ENCODE data around the gene PIK3C3.

PIK3C3 gene

DNA sequence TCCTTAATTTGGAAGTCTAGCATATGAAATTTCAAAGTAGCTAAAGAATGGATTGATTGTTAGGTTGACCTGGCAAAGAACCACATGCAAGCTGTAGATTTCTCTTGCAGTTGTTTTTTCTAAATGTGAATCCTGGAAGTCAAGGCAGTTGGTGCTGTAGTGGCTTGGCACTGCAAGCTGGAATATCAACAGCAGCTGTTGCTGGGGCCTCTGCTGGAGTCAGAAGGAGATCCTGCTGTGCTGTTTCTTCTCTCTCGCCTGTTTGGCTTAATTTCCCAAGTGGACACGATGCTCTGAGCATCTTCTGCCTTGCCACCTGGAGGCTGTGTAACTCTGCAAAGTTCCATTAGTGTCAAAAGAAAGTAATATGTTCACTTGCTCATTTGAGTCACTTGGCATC lies 12.6 kb downstream of the PIK3C3 start:
- no peak overlapping the region for H3K27ac ChIP-seq (ENCODE audit: low read length)
- no peak overlapping the region for H3K4me3 ChIP-seq (ENCODE audit: low read length)
- H3K9me3 ChIP-seq (ENCODE audit: insufficient read depth, low read depth, low read length): no peaks in the 10 kb centered on the region
- peaks cover 66% of the 10 kb centered on the region for H3K36me3 ChIP-seq (ENCODE audit: insufficient read depth, low read depth, low read length)
- H3K9ac ChIP-seq (ENCODE audit: low read depth, low read length): no peak overlapping the region
- no peaks in the 10 kb centered on the region for H3K4me1 ChIP-seq (ENCODE audit: insufficient read depth, low read length)
- H3K27me3 ChIP-seq (ENCODE audit: insufficient read depth, low read length): no peaks in the 10 kb centered on the region

DNA sequence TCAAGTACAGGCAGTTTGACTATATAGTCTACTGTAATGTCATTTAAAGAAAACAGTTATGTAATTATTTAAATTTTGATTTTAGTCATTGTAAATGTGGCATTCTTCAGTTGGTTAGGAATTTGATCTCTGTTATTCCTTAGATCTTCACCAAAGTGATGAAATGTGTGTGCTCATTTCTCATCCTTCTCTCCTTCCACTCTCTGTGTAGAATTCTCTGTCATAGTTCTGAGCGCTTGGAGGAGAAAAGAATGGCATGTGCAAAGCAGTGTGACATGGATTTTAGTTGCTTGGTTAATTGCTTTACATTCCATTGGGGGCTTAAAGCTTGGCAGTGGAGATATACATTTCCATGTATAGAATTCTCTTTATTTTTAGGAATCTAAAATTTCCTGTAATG lies 14.8 kb downstream of the PIK3C3 start:
- no peak overlapping the region for H3K27ac ChIP-seq (ENCODE audit: low read length)
- no peaks in the 10 kb centered on the region for H3K27me3 ChIP-seq (ENCODE audit: insufficient read depth, low read length)
- no peak overlapping the region for H3K4me3 ChIP-seq (ENCODE audit: low read length)
- no peaks in the 10 kb centered on the region for H3K4me1 ChIP-seq (ENCODE audit: insufficient read depth, low read length)
- no peaks in the 10 kb centered on the region for H3K9me3 ChIP-seq (ENCODE audit: insufficient read depth, low read depth, low read length)
- H3K9ac ChIP-seq (ENCODE audit: low read depth, low read length): no peak overlapping the region
- peaks cover 57% of the 10 kb centered on the region for H3K36me3 ChIP-seq (ENCODE audit: insufficient read depth, low read depth, low read length)

DNA sequence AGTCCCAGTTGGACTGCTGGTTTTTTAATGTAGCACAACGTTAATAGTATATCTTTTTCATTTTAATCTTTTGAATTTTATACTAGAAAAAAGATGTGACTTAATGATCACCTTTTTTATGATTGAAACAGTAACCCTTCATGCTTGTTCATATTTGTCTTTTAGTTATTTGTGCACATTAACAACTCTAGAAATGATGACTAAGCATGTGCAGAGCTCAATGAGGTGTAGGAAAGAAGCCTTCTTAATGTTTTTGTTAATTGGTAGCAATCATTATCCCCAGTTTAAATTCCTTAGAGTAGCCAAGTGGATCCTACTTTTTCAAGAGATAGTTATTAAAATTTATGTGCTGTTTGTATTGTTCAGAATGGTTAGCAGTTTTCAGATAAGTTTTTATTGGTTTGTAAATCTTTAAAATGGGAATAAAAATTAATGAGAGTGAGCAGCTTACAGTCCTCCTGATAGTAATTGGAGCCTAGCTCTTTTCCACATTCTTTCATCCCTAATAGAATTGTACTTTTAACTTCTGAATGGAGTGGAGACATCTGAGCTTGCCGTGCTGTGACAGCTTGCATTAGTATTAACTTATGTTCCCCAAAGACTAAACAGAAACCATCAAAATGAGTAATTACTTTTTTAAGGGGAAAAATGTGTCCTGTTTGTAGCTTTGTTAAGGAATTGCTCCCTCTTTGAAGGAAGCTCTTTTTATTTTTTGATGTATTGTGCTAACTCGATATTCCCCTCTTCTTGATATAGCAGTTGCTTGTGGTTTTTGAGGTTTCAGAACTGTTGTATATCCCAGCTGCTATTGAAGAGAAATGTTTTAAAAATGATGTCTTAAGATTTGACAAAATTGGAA lies 17.3 kb downstream of the PIK3C3 start:
- Histone ChIP-seq H3K36me3 (ENCODE audit: insufficient read depth, low read depth, low read length) (peaks cover 39% of the 10 kb centered on the region), H3K9ac (ENCODE audit: low read depth, low read length) (no peak overlapping the region), H3K4me1 (ENCODE audit: insufficient read depth, low read length) (no peaks in the 10 kb centered on the region), H3K27ac (ENCODE audit: low read length) (no peak overlapping the region), H3K27me3 (ENCODE audit: insufficient read depth, low read length) (no peaks in the 10 kb centered on the region), H3K4me3 (ENCODE audit: low read length) (no peak overlapping the region), H3K9me3 (ENCODE audit: insufficient read depth, low read depth, low read length) (no peaks in the 10 kb centered on the region)

DNA sequence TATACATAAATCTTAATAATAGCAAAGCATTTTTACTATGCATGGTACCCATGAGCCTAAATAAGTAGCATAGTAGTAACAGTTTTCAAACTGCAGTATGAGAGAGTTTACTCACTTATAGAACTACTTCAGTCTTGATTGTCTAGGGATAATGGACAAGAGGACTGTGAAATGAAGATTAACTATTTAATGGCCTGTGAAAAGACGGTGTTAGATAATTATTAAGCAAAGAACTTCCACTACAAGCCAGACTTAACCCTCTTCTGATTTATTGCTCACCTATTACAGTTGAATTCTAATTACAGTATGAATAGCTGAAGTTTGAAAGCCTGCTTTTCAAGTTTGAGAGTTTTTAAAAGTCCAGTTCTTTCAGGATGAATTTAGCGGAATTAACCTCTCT lies 18.9 kb downstream of the PIK3C3 start:
- H3K36me3 ChIP-seq (ENCODE audit: insufficient read depth, low read depth, low read length): peaks cover 31% of the 10 kb centered on the region
- no peak overlapping the region for H3K9ac ChIP-seq (ENCODE audit: low read depth, low read length)
- no peaks in the 10 kb centered on the region for H3K9me3 ChIP-seq (ENCODE audit: insufficient read depth, low read depth, low read length)
- H3K27me3 ChIP-seq (ENCODE audit: insufficient read depth, low read length): no peaks in the 10 kb centered on the region
- H3K4me1 ChIP-seq (ENCODE audit: insufficient read depth, low read length): no peaks in the 10 kb centered on the region
- no peak overlapping the region for H3K4me3 ChIP-seq (ENCODE audit: low read length)
- H3K27ac ChIP-seq (ENCODE audit: low read length): no peak overlapping the region

DNA sequence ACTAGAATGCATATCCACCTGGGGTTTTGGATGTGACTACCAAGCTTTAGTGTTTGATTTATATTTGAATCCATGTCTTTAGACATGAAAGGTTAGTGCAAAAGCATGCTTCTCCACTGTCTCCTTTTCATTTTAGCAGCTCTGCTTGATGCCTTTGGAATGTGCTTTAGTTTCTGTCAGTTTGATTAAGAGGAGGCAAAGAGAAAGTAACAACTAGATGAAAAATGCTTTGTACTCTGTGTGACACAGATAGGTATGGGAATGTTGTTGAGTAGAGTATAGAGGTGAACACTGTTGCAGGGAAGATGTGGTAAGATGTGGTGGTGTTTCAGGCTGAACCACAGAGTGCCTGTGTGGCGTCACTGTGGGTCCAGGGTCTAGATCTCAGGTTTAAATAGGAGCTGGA lies 19.8 kb downstream of the PIK3C3 start:
- Histone ChIP-seq H3K4me1 (ENCODE audit: insufficient read depth, low read length) (no peaks in the 10 kb centered on the region), H3K36me3 (ENCODE audit: insufficient read depth, low read depth, low read length) (peaks cover 29% of the 10 kb centered on the region), H3K9ac (ENCODE audit: low read depth, low read length) (no peak overlapping the region), H3K4me3 (ENCODE audit: low read length) (no peak overlapping the region), H3K27ac (ENCODE audit: low read length) (no peak overlapping the region), H3K27me3 (ENCODE audit: insufficient read depth, low read length) (no peaks in the 10 kb centered on the region), H3K9me3 (ENCODE audit: insufficient read depth, low read depth, low read length) (no peaks in the 10 kb centered on the region)

DNA sequence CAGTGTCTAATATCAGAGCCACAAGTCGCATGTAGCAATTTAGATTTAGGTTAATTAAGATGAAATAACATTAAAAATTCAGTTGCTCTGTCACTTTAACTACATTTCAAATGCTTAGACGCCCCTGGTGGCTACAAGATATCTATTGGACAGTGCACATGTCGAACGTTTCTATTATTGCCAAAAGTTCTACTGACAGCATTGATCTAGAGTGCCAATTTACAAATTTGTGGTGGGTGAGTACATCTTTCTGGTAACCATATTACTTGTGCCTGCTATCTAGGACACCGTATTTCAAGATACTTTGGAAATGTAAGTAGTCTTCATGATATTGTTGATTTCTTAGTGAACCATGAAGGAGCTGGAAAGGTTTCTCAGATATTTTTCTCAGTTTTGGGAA lies 20.2 kb downstream of the PIK3C3 start:
- Histone ChIP-seq H3K27ac (ENCODE audit: low read length) (no peak overlapping the region), H3K36me3 (ENCODE audit: insufficient read depth, low read depth, low read length) (peaks cover 25% of the 10 kb centered on the region), H3K9ac (ENCODE audit: low read depth, low read length) (no peak overlapping the region)

DNA sequence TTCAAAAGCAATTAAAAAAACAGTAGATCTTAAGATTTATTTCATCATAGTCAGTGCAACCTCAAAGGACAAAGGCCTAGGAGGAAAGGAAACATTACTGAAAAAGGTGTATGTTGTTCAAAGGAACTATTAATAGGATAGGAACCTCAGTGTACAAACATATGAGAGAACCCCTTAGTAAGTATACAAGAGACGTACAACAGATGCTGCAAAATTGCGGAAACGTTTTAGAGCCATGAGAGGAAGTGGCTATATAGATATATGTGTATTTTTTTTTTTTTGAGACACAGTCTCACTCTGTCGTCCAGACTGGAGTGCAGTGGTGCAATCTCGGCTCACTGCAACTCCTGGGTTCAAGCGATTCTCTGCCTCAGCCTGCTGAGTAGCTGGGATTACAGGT lies 22.2 kb downstream of the PIK3C3 start:
- Histone ChIP-seq H3K9me3 (ENCODE audit: insufficient read depth, low read depth, low read length) (no peaks in the 10 kb centered on the region), H3K36me3 (ENCODE audit: insufficient read depth, low read depth, low read length) (peaks cover 7% of the 10 kb centered on the region), H3K9ac (ENCODE audit: low read depth, low read length) (no peak overlapping the region), H3K4me3 (ENCODE audit: low read length) (no peak overlapping the region), H3K27me3 (ENCODE audit: insufficient read depth, low read length) (no peaks in the 10 kb centered on the region), H3K4me1 (ENCODE audit: insufficient read depth, low read length) (no peaks in the 10 kb centered on the region), H3K27ac (ENCODE audit: low read length) (no peak overlapping the region)

More for the DNA sequence above, 20.2 kb downstream of the PIK3C3 start:
- no peaks in the 10 kb centered on the region for H3K9me3 ChIP-seq (ENCODE audit: insufficient read depth, low read depth, low read length)
- no peaks in the 10 kb centered on the region for H3K27me3 ChIP-seq (ENCODE audit: insufficient read depth, low read length)
- no peaks in the 10 kb centered on the region for H3K4me1 ChIP-seq (ENCODE audit: insufficient read depth, low read length)
- H3K4me3 ChIP-seq (ENCODE audit: low read length): no peak overlapping the region

DNA sequence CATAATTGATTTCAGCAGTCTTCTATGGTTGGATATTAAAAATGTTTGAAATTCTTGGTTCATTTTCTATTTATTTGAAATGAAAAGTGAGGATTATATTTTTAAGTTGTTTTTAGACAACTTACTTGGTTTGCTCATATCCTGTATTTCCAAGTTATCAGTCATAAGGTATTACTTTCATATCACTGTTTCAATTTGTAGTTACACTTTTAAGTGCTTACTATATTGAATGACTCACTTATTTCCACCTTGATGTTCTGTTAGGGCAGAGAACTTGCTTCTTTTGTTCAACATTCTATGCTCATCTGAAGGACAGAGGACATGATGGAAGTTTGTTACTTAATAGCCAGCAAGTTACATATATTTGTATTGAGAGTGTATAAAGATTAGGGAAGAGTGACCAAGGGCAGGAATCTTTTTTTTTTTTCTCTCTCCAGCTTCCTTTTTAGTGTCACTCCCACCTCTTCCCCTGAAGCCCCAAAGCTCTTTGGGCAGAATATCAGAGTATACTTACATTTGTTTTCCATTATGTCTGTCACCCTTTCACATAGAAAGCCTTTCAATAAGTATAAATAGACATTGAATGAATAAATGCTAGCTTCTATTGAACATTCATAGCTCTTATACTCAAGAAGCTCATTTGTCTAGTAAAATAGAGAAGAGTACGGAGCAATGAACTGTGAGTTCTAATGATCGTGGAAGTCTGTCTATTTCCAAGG lies 28.1 kb downstream of the PIK3C3 start:
- Histone ChIP-seq H3K9me3 (ENCODE audit: insufficient read depth, low read depth, low read length) (no peaks in the 10 kb centered on the region), H3K4me3 (ENCODE audit: low read length) (no peak overlapping the region), H3K4me1 (ENCODE audit: insufficient read depth, low read length) (no peaks in the 10 kb centered on the region), H3K27me3 (ENCODE audit: insufficient read depth, low read length) (no peaks in the 10 kb centered on the region), H3K9ac (ENCODE audit: low read depth, low read length) (no peak overlapping the region), H3K27ac (ENCODE audit: low read length) (no peak overlapping the region), H3K36me3 (ENCODE audit: insufficient read depth, low read depth, low read length) (peaks cover 11% of the 10 kb centered on the region)

DNA sequence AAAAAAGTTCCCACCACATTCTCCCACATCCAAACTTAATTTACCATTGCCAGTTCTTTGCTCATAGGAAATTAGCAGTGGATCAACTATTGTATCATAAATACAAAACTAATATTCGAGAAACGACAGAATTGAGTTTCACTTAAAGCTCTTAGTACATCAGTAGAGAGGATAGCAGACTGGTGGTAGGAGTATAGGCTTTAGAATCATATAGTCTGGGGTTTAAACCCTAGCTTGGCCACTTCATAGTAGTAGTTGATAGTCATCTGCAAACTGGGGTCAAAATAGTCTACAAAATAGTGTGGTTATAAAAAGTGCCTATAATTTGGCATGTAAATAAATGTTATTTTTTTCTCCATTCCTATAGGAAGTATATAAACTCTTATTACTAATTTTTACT lies 30.9 kb downstream of the PIK3C3 start:
- no peak overlapping the region for H3K27ac ChIP-seq (ENCODE audit: low read length)
- H3K9ac ChIP-seq (ENCODE audit: low read depth, low read length): no peak overlapping the region
- H3K9me3 ChIP-seq (ENCODE audit: insufficient read depth, low read depth, low read length): no peaks in the 10 kb centered on the region
- no peaks in the 10 kb centered on the region for H3K4me1 ChIP-seq (ENCODE audit: insufficient read depth, low read length)
- no peak overlapping the region for H3K4me3 ChIP-seq (ENCODE audit: low read length)
- no peaks in the 10 kb centered on the region for H3K27me3 ChIP-seq (ENCODE audit: insufficient read depth, low read length)
- H3K36me3 ChIP-seq (ENCODE audit: insufficient read depth, low read depth, low read length): peaks cover 22% of the 10 kb centered on the region

DNA sequence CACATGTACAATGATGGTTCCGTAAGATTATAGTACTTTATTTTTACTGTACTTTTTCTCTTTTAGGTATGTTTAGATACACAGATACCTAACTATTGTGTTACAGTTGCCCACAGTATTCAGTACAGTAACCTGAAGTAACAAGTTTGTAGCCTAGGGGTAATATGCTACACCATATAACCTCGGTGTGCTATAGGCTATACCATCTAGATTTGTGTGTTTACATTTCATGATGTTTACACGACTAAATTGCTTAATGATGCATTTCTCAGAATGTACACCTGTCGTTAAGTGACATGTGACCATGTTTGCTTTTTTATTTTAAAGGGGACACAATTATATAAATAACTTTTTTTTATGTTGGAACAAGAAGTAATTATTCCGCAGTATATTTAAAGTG lies 34.5 kb downstream of the PIK3C3 start:
- Histone ChIP-seq H3K27ac (ENCODE audit: low read length) (no peak overlapping the region), H3K4me1 (ENCODE audit: insufficient read depth, low read length) (no peaks in the 10 kb centered on the region), H3K27me3 (ENCODE audit: insufficient read depth, low read length) (no peaks in the 10 kb centered on the region), H3K9me3 (ENCODE audit: insufficient read depth, low read depth, low read length) (no peaks in the 10 kb centered on the region), H3K4me3 (ENCODE audit: low read length) (no peak overlapping the region), H3K9ac (ENCODE audit: low read depth, low read length) (no peak overlapping the region), H3K36me3 (ENCODE audit: insufficient read depth, low read depth, low read length) (peaks cover 34% of the 10 kb centered on the region)

DNA sequence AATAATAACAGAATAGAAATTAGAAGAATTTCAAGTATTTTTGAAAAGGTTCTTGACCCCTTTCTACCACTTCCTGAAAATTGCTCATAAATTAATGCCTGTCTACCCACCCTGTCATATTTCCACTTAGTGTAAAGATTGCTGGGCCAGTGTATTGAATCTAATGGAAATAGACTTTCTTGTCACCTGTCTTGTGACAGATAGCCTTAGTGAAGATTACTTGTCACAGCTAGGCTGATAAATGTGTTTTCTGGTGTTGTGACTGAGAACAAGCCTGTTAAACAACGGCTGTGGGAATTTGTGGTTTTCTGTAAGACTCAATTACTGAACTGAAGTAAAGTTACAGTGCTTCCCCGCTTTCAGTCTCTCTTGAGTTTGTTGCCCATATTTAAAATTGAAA lies 37.0 kb downstream of the PIK3C3 start:
- Histone ChIP-seq H3K4me3 (ENCODE audit: low read length) (no peak overlapping the region), H3K36me3 (ENCODE audit: insufficient read depth, low read depth, low read length) (peaks cover 41% of the 10 kb centered on the region), H3K27me3 (ENCODE audit: insufficient read depth, low read length) (no peaks in the 10 kb centered on the region), H3K9ac (ENCODE audit: low read depth, low read length) (no peak overlapping the region), H3K4me1 (ENCODE audit: insufficient read depth, low read length) (no peaks in the 10 kb centered on the region), H3K9me3 (ENCODE audit: insufficient read depth, low read depth, low read length) (no peaks in the 10 kb centered on the region), H3K27ac (ENCODE audit: low read length) (no peak overlapping the region)

DNA sequence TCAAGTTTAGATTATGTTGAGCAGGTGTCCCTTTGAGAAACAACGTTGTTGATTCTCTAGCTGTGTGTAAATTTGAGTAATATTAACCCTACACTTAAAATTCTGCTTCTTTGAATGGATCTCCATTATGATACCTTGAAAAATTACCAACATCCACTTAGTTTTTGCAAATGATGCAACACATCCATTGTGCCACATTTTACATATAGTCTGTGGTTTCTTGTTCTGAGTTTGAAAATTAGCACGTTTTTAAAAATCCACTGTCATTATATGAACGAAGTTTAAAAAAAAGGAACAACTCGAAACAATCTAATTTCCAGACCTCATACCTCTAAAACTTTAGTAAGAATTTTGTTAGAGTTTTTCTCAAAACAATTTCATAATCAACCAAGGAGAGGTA lies 37.7 kb downstream of the PIK3C3 start:
- H3K4me1 ChIP-seq (ENCODE audit: insufficient read depth, low read length): no peaks in the 10 kb centered on the region
- H3K9me3 ChIP-seq (ENCODE audit: insufficient read depth, low read depth, low read length): no peaks in the 10 kb centered on the region
- H3K27me3 ChIP-seq (ENCODE audit: insufficient read depth, low read length): no peaks in the 10 kb centered on the region
- no peak overlapping the region for H3K27ac ChIP-seq (ENCODE audit: low read length)
- H3K36me3 ChIP-seq (ENCODE audit: insufficient read depth, low read depth, low read length): peaks cover 47% of the 10 kb centered on the region
- no peak overlapping the region for H3K4me3 ChIP-seq (ENCODE audit: low read length)
- no peak overlapping the region for H3K9ac ChIP-seq (ENCODE audit: low read depth, low read length)
